Ishikawa (cell line): ENCODE measurements around the gene AGFG2.

Experiments
- CEBPB ChIP-seq: IDR thresholded peaks from 2 replicates; pipeline ENCODE4 v1.6.1; 2012
- CREB1 ChIP-seq: IDR thresholded peaks from 2 replicates; pipeline ENCODE4 v1.6.1; 2012; ENCODE audit warnings: low read depth
- EGR1 ChIP-seq: IDR thresholded peaks from 2 replicates; pipeline ENCODE4 v1.6.1; 2012
- EP300 ChIP-seq: IDR thresholded peaks from 2 replicates; pipeline ENCODE4 v1.6.1; 2012; ENCODE audit warnings: borderline replicate concordance
- FOXM1 ChIP-seq: IDR thresholded peaks from 2 replicates; pipeline ENCODE4 v1.6.1; 2012; ENCODE audit warnings: low read depth, borderline replicate concordance
- MAX ChIP-seq: IDR thresholded peaks from 2 replicates; pipeline ENCODE4 v1.6.1; 2012
- NFIC ChIP-seq: IDR thresholded peaks from 2 replicates; pipeline ENCODE4 v1.6.1; 2012
- RAD21 ChIP-seq: IDR thresholded peaks from 2 replicates; pipeline ENCODE4 v1.6.1; 2012; ENCODE audit warnings: low read depth
- TAF1 ChIP-seq: IDR thresholded peaks from 2 replicates; pipeline ENCODE4 v1.6.1; 2012; ENCODE audit warnings: low read depth, mild to moderate bottlenecking
- TCF12 ChIP-seq: IDR thresholded peaks from 2 replicates; pipeline ENCODE4 v1.6.1; 2012; ENCODE audit warnings: low read depth
- TEAD4 ChIP-seq: IDR thresholded peaks from 2 replicates; pipeline ENCODE4 v1.6.1; 2012
- YY1 ChIP-seq: IDR thresholded peaks from 2 replicates; pipeline ENCODE4 v1.6.1; 2012; ENCODE audit warnings: low read depth
- ZBTB7A ChIP-seq: IDR thresholded peaks from 2 replicates; pipeline ENCODE4 v1.6.1; 2012; ENCODE audit warnings: low read depth
- TF ChIP-seq, protein P1 (sequence below): IDR thresholded peaks from 2 replicates; pipeline ENCODE4 v1.6.1; 2012
- TF ChIP-seq, protein P2 (sequence below): IDR thresholded peaks from 2 replicates; pipeline ENCODE4 v1.6.1; 2012; ENCODE audit warnings: low read depth, mild to moderate bottlenecking

AGFG2 gene

GRCh38 chr7:100576384-100576993 is 37.5 kb downstream of the AGFG2 start:
- TF ChIP-seq CREB1 = no peak
- TF ChIP-seq, protein P1, sequence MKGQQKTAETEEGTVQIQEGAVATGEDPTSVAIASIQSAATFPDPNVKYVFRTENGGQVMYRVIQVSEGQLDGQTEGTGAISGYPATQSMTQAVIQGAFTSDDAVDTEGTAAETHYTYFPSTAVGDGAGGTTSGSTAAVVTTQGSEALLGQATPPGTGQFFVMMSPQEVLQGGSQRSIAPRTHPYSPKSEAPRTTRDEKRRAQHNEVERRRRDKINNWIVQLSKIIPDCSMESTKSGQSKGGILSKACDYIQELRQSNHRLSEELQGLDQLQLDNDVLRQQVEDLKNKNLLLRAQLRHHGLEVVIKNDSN = no peak
- no peak for TF ChIP-seq ZBTB7A
- no peak for TF ChIP-seq RAD21
- no peak for TF ChIP-seq NFIC
- no peak for TF ChIP-seq EGR1
- no peak for TF ChIP-seq TAF1
- no peak for TF ChIP-seq CEBPB
- no peak for TF ChIP-seq YY1
- no peak for TF ChIP-seq EP300
- no peak for TF ChIP-seq TEAD4
- TF ChIP-seq, protein P2, sequence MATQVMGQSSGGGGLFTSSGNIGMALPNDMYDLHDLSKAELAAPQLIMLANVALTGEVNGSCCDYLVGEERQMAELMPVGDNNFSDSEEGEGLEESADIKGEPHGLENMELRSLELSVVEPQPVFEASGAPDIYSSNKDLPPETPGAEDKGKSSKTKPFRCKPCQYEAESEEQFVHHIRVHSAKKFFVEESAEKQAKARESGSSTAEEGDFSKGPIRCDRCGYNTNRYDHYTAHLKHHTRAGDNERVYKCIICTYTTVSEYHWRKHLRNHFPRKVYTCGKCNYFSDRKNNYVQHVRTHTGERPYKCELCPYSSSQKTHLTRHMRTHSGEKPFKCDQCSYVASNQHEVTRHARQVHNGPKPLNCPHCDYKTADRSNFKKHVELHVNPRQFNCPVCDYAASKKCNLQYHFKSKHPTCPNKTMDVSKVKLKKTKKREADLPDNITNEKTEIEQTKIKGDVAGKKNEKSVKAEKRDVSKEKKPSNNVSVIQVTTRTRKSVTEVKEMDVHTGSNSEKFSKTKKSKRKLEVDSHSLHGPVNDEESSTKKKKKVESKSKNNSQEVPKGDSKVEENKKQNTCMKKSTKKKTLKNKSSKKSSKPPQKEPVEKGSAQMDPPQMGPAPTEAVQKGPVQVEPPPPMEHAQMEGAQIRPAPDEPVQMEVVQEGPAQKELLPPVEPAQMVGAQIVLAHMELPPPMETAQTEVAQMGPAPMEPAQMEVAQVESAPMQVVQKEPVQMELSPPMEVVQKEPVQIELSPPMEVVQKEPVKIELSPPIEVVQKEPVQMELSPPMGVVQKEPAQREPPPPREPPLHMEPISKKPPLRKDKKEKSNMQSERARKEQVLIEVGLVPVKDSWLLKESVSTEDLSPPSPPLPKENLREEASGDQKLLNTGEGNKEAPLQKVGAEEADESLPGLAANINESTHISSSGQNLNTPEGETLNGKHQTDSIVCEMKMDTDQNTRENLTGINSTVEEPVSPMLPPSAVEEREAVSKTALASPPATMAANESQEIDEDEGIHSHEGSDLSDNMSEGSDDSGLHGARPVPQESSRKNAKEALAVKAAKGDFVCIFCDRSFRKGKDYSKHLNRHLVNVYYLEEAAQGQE = no peak
- TF ChIP-seq MAX = no peak

DNA sequence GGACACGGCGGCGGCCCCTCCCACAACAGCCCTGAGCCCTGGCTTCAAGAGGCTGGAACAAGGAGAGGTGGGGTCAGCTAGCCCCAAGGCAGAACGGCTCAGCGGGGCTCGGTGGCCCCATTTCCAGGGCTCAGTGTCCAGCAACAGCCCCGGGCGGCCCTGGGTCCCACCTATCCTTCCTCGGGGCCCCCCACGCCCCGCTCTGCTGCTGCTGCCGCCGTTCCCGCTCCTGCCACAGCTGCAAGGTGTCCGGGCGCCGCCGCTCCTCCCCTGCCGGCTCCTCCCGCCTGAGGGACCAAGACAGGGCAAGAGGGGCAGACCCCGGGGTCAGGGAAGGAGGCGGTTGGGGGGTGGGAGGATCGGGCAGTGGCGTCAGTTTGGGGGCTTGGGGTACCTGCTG is 38.1 kb downstream of the AGFG2 start:
- TF ChIP-seq CEBPB = no peak

DNA sequence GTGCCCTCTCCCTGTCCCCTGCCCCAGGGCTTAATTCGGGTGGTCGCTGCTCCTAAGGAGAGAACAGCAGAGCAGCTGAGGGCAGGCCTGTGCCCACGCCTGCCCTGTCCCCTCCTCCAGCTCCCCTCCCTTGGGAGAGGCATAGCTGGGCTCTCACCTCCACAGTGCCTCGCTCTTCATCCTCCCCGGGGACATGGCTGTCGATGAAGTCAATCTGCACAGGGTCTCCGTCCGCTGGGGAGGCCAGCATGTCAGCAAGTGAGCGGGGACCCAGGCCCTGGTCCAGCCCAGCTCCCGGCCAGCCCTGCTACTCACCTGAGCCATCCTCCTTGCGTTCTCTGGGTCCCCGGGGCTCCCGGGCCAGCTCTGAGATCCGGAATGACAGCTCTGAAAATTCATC is 38.5 kb downstream of the AGFG2 start:
- TF ChIP-seq EGR1 (no peak), CREB1 (no peak), TAF1 (no peak), CEBPB (no peak), YY1 (no peak), FOXM1 (no peak), RAD21 (no peak), MAX (no peak), NFIC (no peak), EP300 (no peak), TCF12 (no peak), TEAD4 (no peak), ZBTB7A (no peak)
- TF ChIP-seq, protein P2 = no peak
- TF ChIP-seq, protein P1 = no peak

- TF ChIP-seq RAD21 (no peak), CEBPB (no peak), TAF1 (no peak), EP300 (no peak), TCF12 (no peak), YY1 (no peak), NFIC (no peak), CREB1 (no peak), FOXM1 (no peak), EGR1 (no peak), TEAD4 (no peak), ZBTB7A (no peak), MAX (no peak)
- TF ChIP-seq, protein P1 = no peak
- TF ChIP-seq, protein P2 = no peak
Measured at GRCh38 chr7:100578246-100579183, 39.5 kb downstream of the AGFG2 start.
